Measurements from ENCODE around the gene ANKRD63.

DNA sequence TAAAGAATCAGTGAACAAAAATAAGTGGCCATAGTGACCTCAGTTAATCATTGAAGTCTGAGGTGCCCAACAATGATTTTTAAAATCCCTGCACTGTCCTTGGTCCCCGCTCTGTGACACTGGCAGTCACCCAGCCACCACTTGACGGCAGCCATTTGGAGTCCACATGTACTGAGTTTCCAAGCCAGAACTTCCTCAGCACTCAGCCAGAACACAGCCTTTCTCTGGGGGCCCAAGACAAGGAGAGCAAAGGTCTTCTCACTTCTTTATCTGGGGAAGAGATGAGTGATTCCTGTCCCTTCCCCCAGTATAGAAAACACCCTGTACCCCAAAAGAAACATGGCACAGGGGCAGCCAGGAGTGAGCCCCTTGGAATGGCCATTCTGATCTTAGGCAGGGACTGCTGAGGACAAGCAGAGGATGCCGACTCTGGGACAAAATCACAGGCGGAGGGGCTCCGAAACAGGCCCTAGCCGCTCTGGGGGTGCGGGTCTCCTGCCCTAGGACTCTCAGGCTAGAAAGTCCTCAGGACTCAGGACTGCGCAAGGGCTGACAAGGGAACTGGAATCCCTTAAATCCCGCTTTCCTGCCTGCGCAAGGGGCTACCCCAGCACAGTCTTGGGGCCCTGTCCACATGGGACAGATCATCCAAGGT, 31.3 kb downstream of the ANKRD63 start:
- TF ChIP-seq CTCF (IDR thresholded peaks at IDR 0.05; ENCODE audit: borderline replicate concordance, extremely low read depth, low read length, poor library complexity, severe bottlenecking) (no peak), EZH2 (IDR thresholded peaks at IDR 0.05; ENCODE audit: borderline replicate concordance, low read depth, low read length, severe bottlenecking) (no peak)
